Aorta (tissue), 5 donors: ENCODE data around the gene GALE. TPM values are rescaled to one million over a fixed set of nuclear protein-coding genes. Genes with fewer than 3 reads are reported as not detected.
"Not testable (repeated sequence)": the region's sequence is repeated elsewhere in the genome, so short reads cannot be mapped to it uniquely, and the experiment has no call there.

Source experiments
- ATAC-seq: fragments of 200-7000 bp; cut with Tn5 transposase; one replicate; pipeline ENCODE4 v1.9.1; 2022; ENCODE audit warnings: moderate library complexity; ENCODE audit not compliant: low FRiP score
- DNase-seq, 2 donors: peaks; one replicate each; pipeline ENCODE4 v3.0.0-alpha.2; 2020
- H3K27ac ChIP-seq, 2 donors: one replicate each; pipeline ENCODE4 v1.5.1; 2013; ENCODE audit warnings: low read length in 2 of 2, mild to moderate bottlenecking in 2 of 2, moderate library complexity in 2 of 2, control low read depth in 1 of 2, inconsistent platforms in 1 of 2, low read depth in 1 of 2
- H3K27me3 ChIP-seq, 2 donors: one replicate each; pipeline ENCODE4 v1.6.1; 2013; ENCODE audit warnings: control low read depth in 1 of 2, low read length in 1 of 2, mild to moderate bottlenecking in 1 of 2, moderate library complexity in 1 of 2; ENCODE audit not compliant: insufficient read depth in 2 of 2, control insufficient read depth in 1 of 2
- H3K36me3 ChIP-seq, 2 donors: one replicate each; pipeline ENCODE4 v1.6.1; 2013; ENCODE audit warnings: control low read depth in 1 of 2, low read length in 1 of 2, mild to moderate bottlenecking in 1 of 2; ENCODE audit not compliant: insufficient read depth in 2 of 2, control insufficient read depth in 1 of 2
- H3K4me1 ChIP-seq, 2 donors: one replicate each; pipeline ENCODE4 v1.6.1; 2013; ENCODE audit warnings: low read length in 2 of 2, control low read depth in 1 of 2, mild to moderate bottlenecking in 1 of 2, moderate library complexity in 1 of 2; ENCODE audit not compliant: insufficient read depth in 2 of 2, control insufficient read depth in 1 of 2
- H3K4me3 ChIP-seq, 2 donors: one replicate each; pipeline ENCODE4 v1.5.1; 2013; ENCODE audit warnings: low read length in 2 of 2, control low read depth in 1 of 2, mild to moderate bottlenecking in 1 of 2
- H3K9me3 ChIP-seq: one replicate; pipeline ENCODE4 v1.6.1; 2013; ENCODE audit warnings: mild to moderate bottlenecking, low read length; ENCODE audit not compliant: control insufficient read depth
- WGBS, 2 donors: extraction: QIAGEN DNeasy Blood & Tissue Kit; methylation state at CpG; one replicate each; pipeline ENCODE4 v1.1.7; 2013; 5-methylcytosine and 5-hydroxymethylcytosine counted together
- intact Hi-C, 2 donors: fragments of 100-400 bp; cut with DNase I; formaldehyde crosslinking; loops; one replicate each; pipeline versions ENCODE4 v1.14.2 to v1.15.0; 2022
- polyA plus RNA-seq, 2 donors: library from polyadenylated mRNA; stranded (reverse); fragments of 200-250 nt; gene quantifications; one replicate each; pipeline ENCODE4 v1.2.3, GENCODE V29; 2013
- total RNA-seq, 2 donors: library from RNA; stranded (reverse); fragmentation: NEBNext Ultra II Directional; extraction: Animal tissue kit (Norgen Biotek cat#: 25700); gene quantifications; one replicate each; pipeline ENCODE4 v1.2.1, GENCODE V29; 2021
- donor health status: healthy with polysubstance abuse.
- donor health status: Bipolar disorder and iron deficiency.
- donor health status: DM: no; HTN: no; CAD: no.
- donor health status: DM: no; HTN: no; CAD: no.
- donor health status: DM: yes; HTN: yes; CAD: no.

The GALE gene
- total and polyA plus RNA-seq, 4 donors, result 9.9 to 23.2 (median 16.1) TPM

- Histone ChIP-seq H3K36me3 (no peaks in the 10 kb centered on the region), H3K9me3 (no peaks in the 10 kb centered on the region), H3K27me3 (no peaks in the 10 kb centered on the region), H3K4me1 (no peaks in the 10 kb centered on the region), H3K4me3 (no peak overlapping the region), H3K27ac (no peak overlapping the region)
- DNase-seq, result no peak
- WGBS, 2 donors, result 75 to 78% methylated on average over 3 of the region's 3 CpGs
- intact Hi-C loops, result no loop called here
- ATAC-seq, result no peak
These were observed 35.5 kb upstream of the GALE start for GRCh38 chr1:23836037-23836436.

GRCh38 chr1:23834156-23834555, 33.6 kb upstream of the GALE start:
- WGBS, 2 donors, result 57 to 58% methylated on average over 6 of the region's 6 CpGs
- intact Hi-C loops, H3K36me3 ChIP-seq, H3K4me1 ChIP-seq, H3K27me3 ChIP-seq, H3K27ac ChIP-seq, DNase-seq, H3K4me3 ChIP-seq, H3K9me3 ChIP-seq, ATAC-seq: not testable (repeated sequence)

GRCh38 chr1:23827717-23828116, 27.2 kb upstream of the GALE start:
- DNase-seq, result no peak
- Histone ChIP-seq H3K4me3 (no peak overlapping the region), H3K27me3 (no peaks in the 10 kb centered on the region), H3K4me1 (peaks cover 0 to 1% of the 10 kb centered on the region in 2 donors), H3K36me3 (no peaks in the 10 kb centered on the region), H3K27ac (no peak overlapping the region), H3K9me3 (no peaks in the 10 kb centered on the region)
- no peak for ATAC-seq
- 85 to 93% methylated on average over 1 of the region's 1 CpG for WGBS, 2 donors
- intact Hi-C loops, result no loop called here

- ATAC-seq, H3K27ac ChIP-seq, intact Hi-C loops, H3K4me1 ChIP-seq, H3K9me3 ChIP-seq, DNase-seq, H3K36me3 ChIP-seq, H3K4me3 ChIP-seq, H3K27me3 ChIP-seq: not testable (repeated sequence)
- WGBS, 2 donors, result 96 to 97% methylated on average over 13 of the region's 13 CpGs
These were observed 26.0 kb upstream of the GALE start for GRCh38 chr1:23826590-23826989.

- 57 to 66% methylated on average over 22 to 24 of the region's 24 CpGs for WGBS, 2 donors
These were observed 25.4 kb upstream of the GALE start for GRCh38 chr1:23825762-23826522.

GRCh38 chr1:23825076-23825761, 24.7 kb upstream of the GALE start, which contains the start of gene HMGCL:
TSS of gene HMGCL (minus strand) at chr1:23825429. CDS start at chr1:23825415, 14 bp downstream.
- Histone ChIP-seq H3K9me3 (no peaks in the 10 kb centered on the region), H3K27ac (peak within 1 kb of the TSS; percentile 47 to 66), H3K27me3 (no peaks in the 10 kb centered on the region), H3K4me1 (peaks cover 0 to 1% of the 10 kb centered on the region in 2 donors), H3K4me3 (peak within 1 kb of the TSS; percentile 36 to 91), H3K36me3 (no peaks in the 10 kb centered on the region)
- DNase-seq, result peak; percentile 95 to 96
- 0% methylated on average over 40 to 42 of the region's 42 CpGs for WGBS, 2 donors
- peak; percentile 97 for ATAC-seq
- intact Hi-C loops, result no loop called here

More at GRCh38 chr1:23825762-23826522, 25.4 kb upstream of the GALE start:
- Histone ChIP-seq H3K4me1 (peaks cover 0 to 1% of the 10 kb centered on the region in 2 donors), H3K4me3 (peak overlapping the region in 1 of 2 donors; percentile 91), H3K36me3 (no peaks in the 10 kb centered on the region), H3K9me3 (no peaks in the 10 kb centered on the region), H3K27me3 (no peaks in the 10 kb centered on the region), H3K27ac (no peak overlapping the region)
- ATAC-seq (no peak), DNase-seq (no peak)
- intact Hi-C loops, result no loop called here

- H3K4me3 ChIP-seq, result peak overlapping the region; percentile 36 to 91
- H3K9me3 ChIP-seq, result no peaks in the 10 kb centered on the region
- H3K36me3 ChIP-seq, result no peaks in the 10 kb centered on the region
- intact Hi-C loops, result no loop called here
- H3K27me3 ChIP-seq, result no peaks in the 10 kb centered on the region
- 1% methylated on average over 8 of the region's 8 CpGs for WGBS, 2 donors
- peaks cover 0 to 1% of the 10 kb centered on the region in 2 donors for H3K4me1 ChIP-seq
- no peak for DNase-seq
- peak overlapping the region; percentile 47 to 66 for H3K27ac ChIP-seq
- ATAC-seq, result no peak
These were observed 24.1 kb upstream of the GALE start for GRCh38 chr1:23824711-23825075.

- H3K4me3 ChIP-seq, result no peak overlapping the region
- 82 to 88% methylated on average over 7 of the region's 7 CpGs for WGBS, 2 donors
- H3K27me3 ChIP-seq, result no peaks in the 10 kb centered on the region
- no peak overlapping the region for H3K27ac ChIP-seq
- DNase-seq (no peak), ATAC-seq (no peak)
- no peaks in the 10 kb centered on the region for H3K9me3 ChIP-seq
- peaks cover 0 to 1% of the 10 kb centered on the region in 2 donors for H3K4me1 ChIP-seq
- intact Hi-C loops, result no loop called here
- H3K36me3 ChIP-seq, result no peaks in the 10 kb centered on the region
These were observed 23.2 kb upstream of the GALE start for GRCh38 chr1:23823767-23824166.
